ENCODE results near the gene AFDN. TPM values are rescaled to one million over a fixed set of nuclear protein-coding genes. Genes with fewer than 3 reads are reported as not detected.

Gene AFDN
- total RNA-seq, 2 experiments from 2014 or later, result 18.6 to 20.6 TPM

DNA sequence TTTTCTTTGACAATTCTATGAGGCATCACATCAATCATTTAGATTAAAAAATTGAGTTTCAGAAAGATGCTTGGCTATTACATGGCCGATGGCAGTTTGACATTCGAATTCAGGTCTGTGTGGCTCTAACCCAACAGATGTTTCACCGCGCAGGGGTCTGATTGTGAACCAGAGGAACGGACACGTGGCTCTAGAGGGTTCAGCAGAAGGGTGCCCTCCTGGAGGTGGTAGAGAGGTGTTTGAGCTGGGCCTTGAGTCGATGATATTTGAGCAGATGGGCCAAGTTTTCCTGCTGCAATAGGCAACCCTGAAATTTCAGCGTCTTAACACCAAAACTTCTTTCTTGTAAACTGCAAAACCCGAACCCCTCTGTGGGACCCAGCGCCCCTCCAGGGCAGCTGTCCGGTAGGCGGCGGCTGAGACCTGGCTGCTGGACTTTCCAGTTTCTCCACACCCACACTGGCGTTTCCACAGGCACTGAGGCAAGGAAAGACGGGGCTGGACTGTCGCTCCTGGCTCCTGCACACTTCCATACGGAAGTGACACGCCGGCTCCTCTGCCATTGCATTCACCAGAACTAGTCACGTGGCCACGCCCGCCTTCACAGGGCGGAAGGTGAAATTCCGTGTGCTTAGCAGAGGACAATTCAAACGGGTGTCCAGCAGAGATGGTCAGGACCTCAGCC is 11.3 kb upstream of the AFDN start:
- H3K4me1 Mint-ChIP-seq, result no peaks in the 10 kb centered on the region
- CTCF ChIA-PET, result interaction anchor here (0.7 kb wide), 1 partner anchor 1449 kb away, joined by 3 read pairs; no protein-coding TSS in a partner anchor
- POLR2A ChIA-PET, result no interaction called here
- H3K36me3 Mint-ChIP-seq (ENCODE audit: low read depth), result no peaks in the 10 kb centered on the region
- no peak for DNase-seq
- peaks cover 27% of the 10 kb centered on the region for H3K27me3 Mint-ChIP-seq
- H3K9me3 Mint-ChIP-seq, result no peaks in the 10 kb centered on the region
- H3K27ac Mint-ChIP-seq, result no peak overlapping the region
- no peak overlapping the region for H3K4me3 Mint-ChIP-seq

DNA sequence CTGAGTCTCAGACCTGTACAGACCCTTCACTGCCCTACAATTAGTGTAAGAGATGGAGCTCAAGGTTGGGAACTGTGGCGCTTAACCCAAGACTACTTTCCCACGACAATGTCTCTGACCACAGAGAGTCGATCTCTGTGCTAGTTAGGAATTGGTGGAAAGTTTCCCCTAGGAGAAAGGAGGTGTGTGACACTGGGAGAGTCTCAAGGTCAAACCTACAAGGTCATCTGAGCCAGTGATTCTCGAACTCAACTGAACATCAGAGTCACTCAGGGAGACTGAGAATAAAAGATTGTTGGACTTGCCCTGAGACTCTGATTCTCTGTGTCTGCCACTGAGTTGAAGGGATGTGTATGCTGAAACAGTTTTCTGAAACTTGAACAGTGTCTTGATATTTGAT is 9.7 kb upstream of the AFDN start:
- peaks cover 23% of the 10 kb centered on the region for H3K27me3 Mint-ChIP-seq
- no peaks in the 10 kb centered on the region for H3K36me3 Mint-ChIP-seq (ENCODE audit: low read depth)
- DNase-seq, result no peak
- no peaks in the 10 kb centered on the region for H3K9me3 Mint-ChIP-seq
- H3K4me3 Mint-ChIP-seq, result no peak overlapping the region
- CTCF ChIA-PET, result interaction anchor here (0.7 kb wide), 1 partner anchor 118 kb away, joined by 3 read pairs; no protein-coding TSS in a partner anchor
- H3K27ac Mint-ChIP-seq, result no peak overlapping the region
- H3K4me1 Mint-ChIP-seq, result no peaks in the 10 kb centered on the region
- POLR2A ChIA-PET, result no interaction called here

DNA sequence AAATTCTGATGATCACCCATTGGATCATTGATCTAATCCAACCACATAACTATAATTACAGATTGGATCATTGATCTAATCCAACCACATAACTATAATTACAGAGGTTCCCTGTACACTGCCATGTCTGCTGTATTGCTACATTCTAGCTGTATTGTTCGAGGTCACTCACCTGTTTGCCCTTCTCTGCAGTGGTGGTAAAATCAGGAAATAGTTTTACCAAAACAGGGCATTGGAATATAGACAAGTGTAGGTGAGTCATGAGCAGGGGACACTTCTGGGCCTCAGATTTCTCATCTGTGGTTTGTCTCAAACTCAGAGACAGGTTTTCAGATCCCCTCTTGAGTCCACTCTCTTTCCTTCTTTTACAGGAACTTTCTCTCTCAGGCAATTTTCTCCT is 9.0 kb upstream of the AFDN start:
- Mint-ChIP-seq H3K27me3 (peaks cover 25% of the 10 kb centered on the region), H3K9me3 (no peaks in the 10 kb centered on the region), H3K4me1 (no peaks in the 10 kb centered on the region), H3K4me3 (no peak overlapping the region), H3K36me3 (ENCODE audit: low read depth) (no peaks in the 10 kb centered on the region), H3K27ac (no peak overlapping the region)
- DNase-seq, result no peak
- ChIA-PET CTCF (interaction anchor here (0.6 kb wide), 1 partner anchor 359 kb away, joined by 3 read pairs; no protein-coding TSS in a partner anchor), POLR2A (no interaction called here)

DNA sequence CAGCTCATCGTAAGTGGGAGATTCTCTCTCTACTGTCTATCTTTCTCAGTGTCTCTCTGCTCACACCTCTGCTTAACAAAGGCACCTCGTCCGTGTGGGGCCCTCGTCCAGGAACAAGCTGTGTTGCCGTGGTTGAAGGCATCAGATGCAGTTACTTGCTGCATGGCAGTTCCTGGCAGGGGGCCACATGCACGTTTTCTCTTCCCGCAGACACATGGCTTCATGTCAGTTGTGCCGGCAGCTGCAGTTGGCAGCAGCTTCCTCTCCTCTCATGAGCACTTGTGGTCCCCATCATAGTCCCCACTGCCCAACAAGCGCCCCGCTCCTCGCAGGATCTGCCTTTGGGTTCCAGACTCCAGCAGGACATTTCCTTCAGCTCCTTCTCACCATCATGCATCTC is 7.1 kb upstream of the AFDN start:
- ChIA-PET POLR2A (no interaction called here), CTCF (no interaction called here)
- no peaks in the 10 kb centered on the region for H3K36me3 Mint-ChIP-seq (ENCODE audit: low read depth)
- H3K27ac Mint-ChIP-seq, result no peak overlapping the region
- H3K9me3 Mint-ChIP-seq, result no peaks in the 10 kb centered on the region
- H3K4me3 Mint-ChIP-seq, result no peak overlapping the region
- no peak for DNase-seq
- no peaks in the 10 kb centered on the region for H3K4me1 Mint-ChIP-seq
- H3K27me3 Mint-ChIP-seq, result peaks cover 36% of the 10 kb centered on the region

DNA sequence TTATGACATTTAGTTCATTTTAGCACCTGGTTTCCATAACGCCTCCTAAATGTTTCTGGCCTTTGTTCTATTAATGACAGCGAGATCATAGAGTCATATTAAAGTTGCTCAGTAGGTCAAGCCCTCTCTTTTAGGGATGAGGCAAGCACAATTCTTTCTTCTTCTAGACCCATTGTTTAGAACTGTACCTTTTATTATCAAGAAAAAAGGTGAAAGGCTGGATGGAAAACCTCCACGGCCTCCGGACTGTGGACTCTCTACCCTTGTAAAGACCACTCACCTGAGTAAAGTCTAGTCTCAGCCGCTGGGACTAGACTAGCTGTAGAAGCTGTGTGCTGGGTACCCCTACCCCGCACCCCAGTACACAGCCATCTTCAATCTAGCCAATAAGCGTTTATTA is 6.0 kb upstream of the AFDN start:
- Mint-ChIP-seq H3K27ac (no peak overlapping the region), H3K9me3 (no peaks in the 10 kb centered on the region), H3K27me3 (peaks cover 47% of the 10 kb centered on the region), H3K4me1 (peaks cover 8% of the 10 kb centered on the region), H3K36me3 (ENCODE audit: low read depth) (no peaks in the 10 kb centered on the region), H3K4me3 (no peak overlapping the region)
- ChIA-PET CTCF (no interaction called here), POLR2A (no interaction called here)
- DNase-seq, result no peak

DNA sequence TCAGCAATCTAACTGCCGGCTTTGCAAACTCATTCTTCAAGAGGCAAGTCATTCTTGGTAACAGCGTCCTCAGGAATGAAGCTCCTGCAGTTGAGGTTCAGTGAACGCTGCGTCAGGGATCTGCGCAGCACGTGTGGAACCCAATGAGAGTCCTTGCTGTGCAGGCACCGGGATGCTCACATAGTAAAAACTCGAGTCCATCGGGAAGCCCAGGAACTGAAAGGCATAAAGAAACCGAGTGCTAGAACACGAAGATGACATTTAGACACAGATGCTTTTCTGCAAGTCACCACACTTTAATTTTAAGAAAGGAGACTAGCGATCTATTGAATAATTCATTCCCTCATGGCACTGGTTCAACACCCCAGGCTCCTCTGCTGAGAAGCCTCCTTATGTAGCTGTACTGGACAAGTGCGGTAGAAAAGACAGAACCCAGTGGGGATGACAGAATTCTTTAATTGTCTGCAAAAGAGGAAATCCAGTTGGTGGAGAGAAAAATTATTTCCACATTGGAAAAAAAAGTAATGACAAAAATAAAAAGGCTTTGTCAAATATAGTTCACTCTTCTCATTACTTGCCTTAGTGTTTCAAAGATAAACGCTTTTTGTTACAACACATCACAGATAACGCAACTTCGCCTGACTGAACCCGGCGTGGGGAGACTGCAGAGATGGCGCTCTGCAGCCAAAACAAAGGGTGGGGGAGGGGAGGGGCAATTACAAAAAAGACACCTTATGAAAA is 1.9 kb upstream of the AFDN start:
- CTCF ChIA-PET, result interaction anchor here (0.6 kb wide), 1 partner anchor 41 kb away, joined by 3 read pairs; no protein-coding TSS in a partner anchor
- no peaks in the 10 kb centered on the region for H3K9me3 Mint-ChIP-seq
- POLR2A ChIA-PET, result no interaction called here
- peaks cover 61% of the 10 kb centered on the region for H3K27me3 Mint-ChIP-seq
- peaks cover 23% of the 10 kb centered on the region for H3K4me1 Mint-ChIP-seq
- DNase-seq, result no peak
- H3K36me3 Mint-ChIP-seq (ENCODE audit: low read depth), result no peaks in the 10 kb centered on the region
- no peak overlapping the region for H3K27ac Mint-ChIP-seq
- H3K4me3 Mint-ChIP-seq, result peak overlapping the region; percentile 22

DNA sequence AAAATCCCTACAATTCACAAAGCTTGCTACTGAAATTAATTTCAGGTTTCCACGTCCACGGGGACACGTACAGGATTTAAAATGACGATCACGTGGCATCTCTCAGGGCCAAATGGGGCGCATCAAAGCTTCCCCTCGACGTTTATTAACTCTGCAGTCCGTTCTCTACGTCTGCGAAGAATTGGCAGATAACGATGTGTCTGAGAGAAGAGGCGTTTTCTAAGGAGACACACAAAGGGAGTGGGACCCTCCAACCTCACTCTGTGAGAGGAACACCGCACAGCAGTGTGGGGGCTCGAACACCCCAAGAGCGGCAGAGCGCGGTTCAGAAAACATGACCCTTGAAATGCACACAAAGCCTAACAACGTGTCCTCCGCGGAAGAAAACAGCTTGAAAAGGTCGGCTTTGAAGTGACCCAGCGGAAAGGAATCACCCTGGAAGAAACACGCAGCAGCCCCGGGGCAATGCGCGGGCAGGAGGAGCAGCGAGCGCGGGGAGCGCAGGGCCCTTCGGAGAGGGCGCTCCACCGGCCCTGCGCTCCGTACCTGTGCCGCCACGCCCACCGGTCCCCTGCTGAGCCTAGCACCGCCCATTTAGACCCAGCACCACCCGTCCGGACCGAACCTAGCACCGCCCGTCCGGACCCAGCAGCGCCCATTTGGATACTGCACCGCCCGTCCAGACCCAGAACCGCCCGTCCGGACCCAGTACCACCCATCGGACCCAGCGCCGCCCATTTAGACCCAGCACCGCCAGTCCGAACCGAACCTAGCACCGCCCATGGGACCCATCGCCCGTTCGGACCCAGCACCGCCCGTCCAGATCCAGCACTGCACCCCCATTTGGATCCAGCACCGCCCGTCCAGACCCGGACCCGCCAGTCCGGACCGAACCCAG is 1.1 kb upstream of the AFDN start:
- H3K27ac Mint-ChIP-seq, result no peak overlapping the region
- POLR2A ChIA-PET, result no interaction called here
- CTCF ChIA-PET, result interaction anchor here (0.6 kb wide), 1 partner anchor 40 kb away, joined by 3 read pairs; no protein-coding TSS in a partner anchor
- no peaks in the 10 kb centered on the region for H3K36me3 Mint-ChIP-seq (ENCODE audit: low read depth)
- H3K27me3 Mint-ChIP-seq, result peaks cover 65% of the 10 kb centered on the region
- no peak for DNase-seq
- H3K4me3 Mint-ChIP-seq, result peak overlapping the region; percentile 77
- H3K9me3 Mint-ChIP-seq, result no peaks in the 10 kb centered on the region
- peaks cover 23% of the 10 kb centered on the region for H3K4me1 Mint-ChIP-seq

DNA sequence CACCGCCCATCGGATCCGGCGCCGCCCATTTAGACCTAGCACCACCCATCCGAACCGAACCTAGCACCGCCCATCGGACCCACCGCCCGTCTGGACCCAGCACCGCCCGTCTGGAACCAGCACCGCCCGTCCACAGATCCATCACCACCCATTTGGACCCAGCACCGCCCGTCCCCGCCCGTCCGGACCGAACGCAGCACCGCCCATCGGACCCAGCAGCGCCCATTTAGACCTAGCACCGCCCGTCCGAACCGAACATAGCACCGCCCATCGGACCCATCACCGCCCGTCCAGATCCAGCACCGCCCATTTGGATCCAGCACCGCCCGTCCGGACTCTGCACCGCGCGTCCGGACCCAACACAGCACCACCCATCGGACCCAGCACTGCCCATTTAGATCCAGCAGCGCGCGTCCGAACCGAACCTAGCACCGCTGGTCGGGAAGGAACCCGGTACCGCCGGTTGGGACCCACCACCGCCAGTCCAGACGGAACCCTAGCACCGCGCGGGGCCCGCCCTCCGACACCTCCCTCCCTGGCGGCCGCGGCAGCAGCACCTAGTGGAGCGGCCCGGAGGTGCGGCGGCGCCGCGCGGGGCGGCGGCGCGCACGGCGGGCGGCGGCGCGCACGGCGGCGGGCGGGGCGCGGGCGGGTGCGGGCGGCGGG is 348 bp upstream of the AFDN start:
- Mint-ChIP-seq H3K36me3 (ENCODE audit: low read depth) (no peaks in the 10 kb centered on the region), H3K4me3 (peak overlapping the region; percentile 77), H3K27me3 (peaks cover 69% of the 10 kb centered on the region), H3K27ac (peak overlapping the region; percentile 62), H3K9me3 (no peaks in the 10 kb centered on the region), H3K4me1 (peaks cover 28% of the 10 kb centered on the region)
- POLR2A ChIA-PET, result no interaction called here
- peak; percentile 68 for DNase-seq
- CTCF ChIA-PET, result no interaction called here

DNA sequence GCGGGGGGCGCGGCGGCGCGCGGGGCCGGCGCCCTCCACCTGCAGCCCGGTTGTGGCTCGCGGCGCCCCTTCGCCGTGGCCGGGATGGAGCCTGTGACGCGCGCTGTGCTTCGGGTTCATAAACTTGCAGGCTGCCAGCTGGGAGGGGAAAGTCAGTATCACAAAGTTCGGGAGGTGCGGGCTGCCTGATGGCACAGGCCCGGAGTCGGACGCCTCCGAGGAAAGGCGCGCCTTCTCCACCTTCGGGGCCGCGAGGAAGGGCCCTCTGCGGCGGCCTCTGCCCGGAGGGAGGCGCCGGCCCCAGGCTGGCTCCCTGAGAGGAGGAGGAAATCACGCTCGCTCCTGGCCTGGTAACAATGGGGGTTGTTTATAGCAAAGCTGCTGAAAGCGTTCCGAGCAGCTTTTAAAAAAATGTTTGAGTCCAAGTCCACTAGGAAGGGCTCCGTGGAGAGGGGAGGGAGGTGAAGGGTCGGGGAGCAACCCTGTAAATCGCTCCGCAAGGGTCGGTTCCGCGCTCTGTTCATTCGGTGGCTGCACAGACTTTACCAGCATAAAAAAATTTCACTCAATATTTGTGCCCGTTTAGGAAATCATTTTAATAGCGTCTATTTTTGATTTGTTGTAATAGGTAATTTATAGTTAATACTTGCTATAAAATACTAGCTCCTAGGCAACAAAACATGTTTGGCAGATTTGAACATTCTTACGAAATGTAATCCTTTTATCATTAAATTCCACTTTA is 1.0 kb downstream of the AFDN start:
- Mint-ChIP-seq H3K27me3 (peaks cover 71% of the 10 kb centered on the region), H3K36me3 (ENCODE audit: low read depth) (no peaks in the 10 kb centered on the region), H3K4me1 (peaks cover 37% of the 10 kb centered on the region), H3K27ac (peak overlapping the region; percentile 57), H3K9me3 (no peaks in the 10 kb centered on the region), H3K4me3 (peak overlapping the region; percentile 77)
- ChIA-PET POLR2A (no interaction called here), CTCF (no interaction called here)
- DNase-seq, result peak; percentile 16

DNA sequence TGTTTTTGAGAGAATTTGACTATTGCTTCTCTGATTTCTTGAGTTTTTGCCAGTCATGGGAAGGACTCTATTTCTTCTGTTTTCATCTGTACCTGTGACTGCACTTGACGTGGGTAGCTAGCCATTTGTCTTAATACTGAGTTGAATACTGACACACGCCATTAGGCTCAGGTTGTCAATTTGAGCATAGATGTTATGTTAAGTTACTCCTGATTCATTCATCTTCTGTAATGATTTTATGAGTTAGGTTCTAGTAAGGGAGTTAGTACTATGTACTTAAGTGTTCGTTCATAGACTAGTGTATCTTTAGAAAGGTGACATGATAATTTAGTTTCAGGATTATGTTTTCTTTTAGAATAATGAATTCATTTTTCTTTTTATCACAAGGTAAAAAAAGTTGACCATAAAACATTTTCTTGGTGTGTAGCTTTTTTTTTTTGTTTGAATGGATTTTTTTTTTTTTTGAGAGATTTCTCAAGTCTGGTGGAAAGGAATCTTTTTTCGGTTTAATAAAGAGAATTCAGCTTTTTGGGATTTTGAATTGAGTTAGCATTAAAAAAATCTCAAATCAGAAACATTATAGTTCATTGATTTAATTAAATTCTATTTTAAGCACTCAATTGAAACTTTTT is 1.7 kb downstream of the AFDN start:
- no peaks in the 10 kb centered on the region for H3K36me3 Mint-ChIP-seq (ENCODE audit: low read depth)
- POLR2A ChIA-PET, result interaction anchor here (0.7 kb wide), 1 partner anchor 28 kb away, joined by 6 read pairs; no protein-coding TSS in a partner anchor
- peaks cover 73% of the 10 kb centered on the region for H3K27me3 Mint-ChIP-seq
- H3K9me3 Mint-ChIP-seq, result no peaks in the 10 kb centered on the region
- no peak overlapping the region for H3K27ac Mint-ChIP-seq
- peaks cover 44% of the 10 kb centered on the region for H3K4me1 Mint-ChIP-seq
- no peak for DNase-seq
- CTCF ChIA-PET, result interaction anchor here (0.6 kb wide), 1 partner anchor 472 kb away, joined by 3 read pairs; no protein-coding TSS in a partner anchor
- peak overlapping the region; percentile 77 for H3K4me3 Mint-ChIP-seq

DNA sequence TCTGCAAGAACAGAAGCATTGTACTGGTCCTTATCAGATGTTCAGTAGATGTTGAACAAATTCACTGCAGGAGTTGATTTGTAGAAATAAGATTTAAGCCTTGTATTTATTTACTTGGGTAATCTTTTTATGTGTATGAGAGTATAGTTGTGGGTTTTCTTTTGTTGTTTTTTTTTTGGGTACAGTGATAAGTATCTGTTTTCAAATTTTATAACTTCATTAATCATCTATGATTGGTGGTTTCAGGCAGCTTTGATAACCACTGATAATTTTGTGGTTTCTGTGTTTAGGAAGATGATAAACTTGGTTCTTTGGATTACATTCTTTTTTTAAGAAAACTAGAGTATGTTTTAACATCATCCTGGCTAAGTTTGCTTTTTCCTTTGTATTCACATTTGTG is 2.8 kb downstream of the AFDN start:
- Mint-ChIP-seq H3K4me1 (peaks cover 47% of the 10 kb centered on the region), H3K9me3 (no peaks in the 10 kb centered on the region), H3K27me3 (peaks cover 69% of the 10 kb centered on the region), H3K27ac (no peak overlapping the region), H3K36me3 (ENCODE audit: low read depth) (no peaks in the 10 kb centered on the region), H3K4me3 (no peak overlapping the region)
- DNase-seq, result no peak
- ChIA-PET POLR2A (no interaction called here), CTCF (no interaction called here)

All from activated CD4-positive, alpha-beta T cell treated with anti-CD3 and anti-CD28 coated beads, Interleukin-2, amount 10 ng/mL, durations not matched to agents 7 days and 5 days (primary cell).